ENCODE results near the gene DUSP15. TPM values are rescaled to one million over a fixed set of nuclear protein-coding genes. Genes with fewer than 3 reads are reported as not detected.
"Not testable (repeated sequence)": the region's sequence is repeated elsewhere in the genome, so short reads cannot be mapped to it uniquely, and the experiment has no call there.

The DUSP15 gene
- total RNA-seq, 1 experiment from 2014 or later, result not detected

DNA sequence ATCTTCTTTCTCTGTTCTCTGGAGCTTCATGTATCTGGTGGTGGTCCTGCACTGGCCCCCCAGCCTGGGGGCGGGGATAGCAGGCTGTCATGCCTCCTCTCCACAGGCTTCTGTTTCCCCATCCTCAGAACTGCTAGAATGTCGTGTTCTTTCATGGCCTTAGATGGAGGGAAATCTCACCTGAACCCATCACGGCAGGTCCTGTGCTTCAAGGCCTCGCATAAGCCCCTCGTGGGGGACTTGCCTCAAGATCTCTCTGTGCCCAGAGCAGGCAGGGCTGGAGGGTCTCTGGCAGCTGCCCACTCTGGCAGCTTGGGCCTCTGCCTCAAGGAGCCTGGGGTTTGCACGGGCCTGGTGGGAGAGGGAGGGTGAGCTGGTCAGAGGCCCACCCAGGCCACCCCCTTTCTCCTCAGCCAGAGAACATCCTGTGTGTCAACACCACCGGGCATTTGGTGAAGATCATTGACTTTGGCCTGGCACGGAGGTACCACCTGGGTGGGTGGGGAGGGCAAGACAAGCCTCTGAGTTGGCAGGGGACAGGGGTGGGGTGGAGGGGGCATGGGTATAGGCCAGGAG is 39.8 kb downstream of the DUSP15 start:
- Histone ChIP-seq H3K9me3 (ENCODE audit: insufficient read depth, low read depth) (no peaks in the 10 kb centered on the region), H3K4me1 (replicated peaks; ENCODE audit: insufficient read depth) (peaks cover 1% of the 10 kb centered on the region; the same call in 1 of the 2 replicates), H3K36me3 (ENCODE audit: low read depth) (no peaks in the 10 kb centered on the region), H3K4me2 (no peak overlapping the region), H3K27me3 (ENCODE audit: insufficient read depth, low read depth) (no peaks in the 10 kb centered on the region), H3K79me2 (ENCODE audit: low read depth) (no peaks in the 10 kb centered on the region), H3K4me3 (no peak overlapping the region), H3K9me2 (ENCODE audit: insufficient read depth) (no peaks in the 10 kb centered on the region), H2AFZ (no peak overlapping the region), H3F3A (ENCODE audit: insufficient read depth, low read depth) (peaks cover 3% of the 10 kb centered on the region; the same call in 1 of the 2 replicates), H4K20me1 (ENCODE audit: insufficient read depth) (no peaks in the 10 kb centered on the region), H3K27ac (no peak overlapping the region)
- DNase-seq, result no peak
- intact Hi-C loops (cut with micrococcal nuclease; ENCODE audit: unreplicated experiment), result loop anchor here (10.0 kb wide), 1 partner anchor 654 kb away; no protein-coding TSS in a partner anchor
- ChIA-PET CTCF (no interaction called here), POLR2A (ENCODE audit: unreplicated experiment) (no interaction called here)
- no peak for TF ChIP-seq EZH2 (IDR thresholded peaks at IDR 0.05; ENCODE audit: low read depth)
- TF ChIP-seq, protein P1, sequence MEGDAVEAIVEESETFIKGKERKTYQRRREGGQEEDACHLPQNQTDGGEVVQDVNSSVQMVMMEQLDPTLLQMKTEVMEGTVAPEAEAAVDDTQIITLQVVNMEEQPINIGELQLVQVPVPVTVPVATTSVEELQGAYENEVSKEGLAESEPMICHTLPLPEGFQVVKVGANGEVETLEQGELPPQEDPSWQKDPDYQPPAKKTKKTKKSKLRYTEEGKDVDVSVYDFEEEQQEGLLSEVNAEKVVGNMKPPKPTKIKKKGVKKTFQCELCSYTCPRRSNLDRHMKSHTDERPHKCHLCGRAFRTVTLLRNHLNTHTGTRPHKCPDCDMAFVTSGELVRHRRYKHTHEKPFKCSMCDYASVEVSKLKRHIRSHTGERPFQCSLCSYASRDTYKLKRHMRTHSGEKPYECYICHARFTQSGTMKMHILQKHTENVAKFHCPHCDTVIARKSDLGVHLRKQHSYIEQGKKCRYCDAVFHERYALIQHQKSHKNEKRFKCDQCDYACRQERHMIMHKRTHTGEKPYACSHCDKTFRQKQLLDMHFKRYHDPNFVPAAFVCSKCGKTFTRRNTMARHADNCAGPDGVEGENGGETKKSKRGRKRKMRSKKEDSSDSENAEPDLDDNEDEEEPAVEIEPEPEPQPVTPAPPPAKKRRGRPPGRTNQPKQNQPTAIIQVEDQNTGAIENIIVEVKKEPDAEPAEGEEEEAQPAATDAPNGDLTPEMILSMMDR (conservative IDR thresholded peaks at IDR 0.05), result no peak
- BruUV-seq (replicated peaks), result no TSS peak

DNA sequence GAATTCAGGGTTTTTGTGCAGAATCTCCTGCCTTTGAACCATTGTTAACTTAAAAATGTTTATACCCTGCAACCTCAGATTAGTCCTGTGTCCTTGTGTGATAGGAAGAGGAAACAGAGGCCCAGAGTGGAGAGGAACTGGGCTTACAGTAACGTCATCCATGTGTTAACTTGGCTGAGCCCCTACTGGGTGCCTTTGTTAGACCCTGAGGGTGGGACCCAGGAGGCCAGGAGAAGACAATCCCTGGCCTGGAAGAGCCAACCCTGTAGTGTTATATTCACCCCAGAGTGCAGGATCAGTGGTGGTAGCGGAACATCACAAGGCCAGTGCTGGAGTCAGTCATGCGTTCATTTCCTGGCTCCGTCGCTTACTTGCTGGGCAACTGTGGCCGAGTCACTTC is 40.6 kb downstream of the DUSP15 start:
- POLR2A ChIA-PET (ENCODE audit: unreplicated experiment), result no interaction called here
- H3K79me2 ChIP-seq (ENCODE audit: low read depth), result no peaks in the 10 kb centered on the region
- CTCF ChIA-PET, result no interaction called here

DNA sequence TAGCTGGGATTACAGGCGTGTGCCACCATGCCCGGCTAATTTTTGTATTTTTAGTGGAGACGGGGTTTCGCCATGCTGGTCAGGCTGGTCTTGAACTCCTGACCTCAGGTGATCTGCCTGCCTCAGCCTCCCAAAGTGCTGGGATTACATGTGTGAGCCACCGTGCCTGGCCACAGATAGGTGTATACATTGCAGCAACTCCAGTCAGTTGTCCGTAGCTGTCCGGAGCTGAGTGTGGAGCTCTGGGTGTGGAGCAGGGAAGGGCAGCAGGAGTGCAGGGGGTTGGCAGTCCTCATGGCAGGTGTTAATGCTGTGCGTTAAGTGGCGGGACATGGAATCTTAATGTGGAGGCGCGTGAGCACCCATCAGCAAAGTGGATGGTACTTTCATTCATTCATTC is 42.3 kb downstream of the DUSP15 start:
- H3K4me3 ChIP-seq; intact Hi-C loops (cut with micrococcal nuclease; ENCODE audit: unreplicated experiment); POLR2A ChIA-PET (ENCODE audit: unreplicated experiment); H3K79me2 ChIP-seq (ENCODE audit: low read depth); H3K36me3 ChIP-seq (ENCODE audit: low read depth); H2AFZ ChIP-seq; H3K9me3 ChIP-seq (ENCODE audit: insufficient read depth, low read depth); BruUV-seq (replicated peaks); H4K20me1 ChIP-seq (ENCODE audit: insufficient read depth); H3K4me2 ChIP-seq; H3K27ac ChIP-seq; H3K4me1 ChIP-seq (replicated peaks; ENCODE audit: insufficient read depth); CTCF ChIA-PET; H3K27me3 ChIP-seq (ENCODE audit: insufficient read depth, low read depth); H3F3A ChIP-seq (ENCODE audit: insufficient read depth, low read depth); DNase-seq; H3K9me2 ChIP-seq (ENCODE audit: insufficient read depth): not testable (repeated sequence)

More for the DNA sequence above, 40.6 kb downstream of the DUSP15 start:
- Histone ChIP-seq H3K4me2 (no peak overlapping the region), H3F3A (ENCODE audit: insufficient read depth, low read depth) (no peaks in the 10 kb centered on the region), H3K9me3 (ENCODE audit: insufficient read depth, low read depth) (no peaks in the 10 kb centered on the region), H3K9me2 (ENCODE audit: insufficient read depth) (no peaks in the 10 kb centered on the region), H3K27ac (no peak overlapping the region), H3K36me3 (ENCODE audit: low read depth) (no peaks in the 10 kb centered on the region), H3K4me1 (replicated peaks; ENCODE audit: insufficient read depth) (no peaks in the 10 kb centered on the region), H2AFZ (no peak overlapping the region), H3K27me3 (ENCODE audit: insufficient read depth, low read depth) (no peaks in the 10 kb centered on the region), H3K4me3 (no peak overlapping the region), H4K20me1 (ENCODE audit: insufficient read depth) (no peaks in the 10 kb centered on the region)
- intact Hi-C loops (cut with micrococcal nuclease; ENCODE audit: unreplicated experiment), result loop anchor here (10.0 kb wide), 1 partner anchor 655 kb away; no protein-coding TSS in a partner anchor
- no peak for TF ChIP-seq EZH2 (IDR thresholded peaks at IDR 0.05; ENCODE audit: low read depth)
- TF ChIP-seq, protein P1 (conservative IDR thresholded peaks at IDR 0.05), result no peak
- no TSS peak for BruUV-seq (replicated peaks)
- no peak for DNase-seq

DNA sequence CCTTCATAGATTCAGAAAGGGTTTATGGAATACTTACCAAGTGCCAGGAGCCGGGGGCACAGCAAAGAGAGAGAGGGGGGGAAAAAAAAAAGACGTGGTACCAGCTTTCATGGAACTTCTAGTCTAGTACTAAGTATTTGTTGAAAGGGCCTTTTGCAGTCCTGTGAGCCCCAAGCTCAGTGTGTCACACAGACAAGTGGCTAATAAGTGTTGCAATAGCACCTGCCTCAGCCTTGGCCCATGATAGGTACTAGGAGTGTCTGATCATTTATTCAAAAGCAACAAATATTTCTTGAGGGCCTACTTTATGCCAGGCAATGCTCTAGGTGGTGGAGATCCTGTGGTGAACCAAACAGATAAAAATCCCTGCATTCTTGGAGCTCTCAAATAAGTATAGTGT is 43.3 kb downstream of the DUSP15 start:
- no peaks in the 10 kb centered on the region for H3K9me3 ChIP-seq (ENCODE audit: insufficient read depth, low read depth)
- CTCF ChIA-PET, result no interaction called here
- POLR2A ChIA-PET (ENCODE audit: unreplicated experiment), result no interaction called here
- no peak overlapping the region for H2AFZ ChIP-seq
- no peaks in the 10 kb centered on the region for H4K20me1 ChIP-seq (ENCODE audit: insufficient read depth)
- no peaks in the 10 kb centered on the region for H3K9me2 ChIP-seq (ENCODE audit: insufficient read depth)
- no peak overlapping the region for H3K4me2 ChIP-seq
- intact Hi-C loops (cut with micrococcal nuclease; ENCODE audit: unreplicated experiment), result no loop called here
- no peaks in the 10 kb centered on the region for H3F3A ChIP-seq (ENCODE audit: insufficient read depth, low read depth)
- no peaks in the 10 kb centered on the region for H3K79me2 ChIP-seq (ENCODE audit: low read depth)
- TF ChIP-seq, protein P1 (conservative IDR thresholded peaks at IDR 0.05), result no peak
- TF ChIP-seq EZH2 (IDR thresholded peaks at IDR 0.05; ENCODE audit: low read depth), result no peak
- no peak overlapping the region for H3K27ac ChIP-seq
- DNase-seq, result no peak
- H3K4me3 ChIP-seq, result no peak overlapping the region
- H3K4me1 ChIP-seq (replicated peaks; ENCODE audit: insufficient read depth), result no peaks in the 10 kb centered on the region
- BruUV-seq (replicated peaks), result no TSS peak
- H3K36me3 ChIP-seq (ENCODE audit: low read depth), result no peaks in the 10 kb centered on the region
- no peaks in the 10 kb centered on the region for H3K27me3 ChIP-seq (ENCODE audit: insufficient read depth, low read depth)

All from PC-9 (cell line).